ENCODE measurements around the gene NDOR1.
"Not testable (repeated sequence)": the region's sequence is repeated elsewhere in the genome, so short reads cannot be mapped to it uniquely, and the experiment has no call there.

Gene NDOR1

DNA sequence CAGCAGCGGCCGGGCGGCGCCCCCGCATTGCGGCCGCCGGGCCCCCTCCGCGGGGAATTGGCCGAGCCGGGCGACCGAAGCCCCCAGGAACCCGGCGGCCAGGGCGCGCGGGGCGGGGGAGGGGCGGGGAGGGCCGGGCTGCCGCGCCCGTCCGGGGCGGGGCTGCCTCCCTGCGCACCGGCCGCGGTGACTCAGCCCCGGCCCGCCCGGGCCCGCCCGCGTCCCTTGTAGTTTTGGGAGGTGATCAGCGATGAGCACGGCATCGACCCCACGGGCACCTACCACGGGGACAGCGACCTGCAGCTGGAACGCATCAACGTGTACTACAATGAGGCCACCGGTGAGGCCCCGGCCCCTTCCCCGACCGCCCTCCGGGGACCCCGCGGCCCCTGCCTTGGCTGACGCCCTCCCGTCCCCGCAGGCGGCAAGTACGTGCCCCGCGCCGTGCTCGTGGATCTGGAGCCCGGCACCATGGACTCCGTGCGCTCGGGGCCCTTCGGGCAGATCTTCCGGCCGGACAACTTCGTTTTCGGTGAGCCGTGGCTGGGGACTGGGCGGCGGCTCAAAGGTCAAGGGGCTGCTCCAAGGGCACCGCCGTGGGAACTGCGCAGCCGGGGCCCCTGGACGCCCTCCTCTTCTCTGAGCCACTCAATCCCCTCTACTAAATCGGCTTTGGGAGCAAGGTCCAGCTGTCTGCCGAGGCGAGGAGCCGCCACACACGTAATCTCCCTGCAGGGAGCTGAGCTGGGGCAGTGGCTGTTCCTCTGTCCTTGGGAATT lies 36.2 kb downstream of the NDOR1 start:
- peak in 13 of 51 donors; percentile 27 to 65 (median 48) for DNase-seq

DNA sequence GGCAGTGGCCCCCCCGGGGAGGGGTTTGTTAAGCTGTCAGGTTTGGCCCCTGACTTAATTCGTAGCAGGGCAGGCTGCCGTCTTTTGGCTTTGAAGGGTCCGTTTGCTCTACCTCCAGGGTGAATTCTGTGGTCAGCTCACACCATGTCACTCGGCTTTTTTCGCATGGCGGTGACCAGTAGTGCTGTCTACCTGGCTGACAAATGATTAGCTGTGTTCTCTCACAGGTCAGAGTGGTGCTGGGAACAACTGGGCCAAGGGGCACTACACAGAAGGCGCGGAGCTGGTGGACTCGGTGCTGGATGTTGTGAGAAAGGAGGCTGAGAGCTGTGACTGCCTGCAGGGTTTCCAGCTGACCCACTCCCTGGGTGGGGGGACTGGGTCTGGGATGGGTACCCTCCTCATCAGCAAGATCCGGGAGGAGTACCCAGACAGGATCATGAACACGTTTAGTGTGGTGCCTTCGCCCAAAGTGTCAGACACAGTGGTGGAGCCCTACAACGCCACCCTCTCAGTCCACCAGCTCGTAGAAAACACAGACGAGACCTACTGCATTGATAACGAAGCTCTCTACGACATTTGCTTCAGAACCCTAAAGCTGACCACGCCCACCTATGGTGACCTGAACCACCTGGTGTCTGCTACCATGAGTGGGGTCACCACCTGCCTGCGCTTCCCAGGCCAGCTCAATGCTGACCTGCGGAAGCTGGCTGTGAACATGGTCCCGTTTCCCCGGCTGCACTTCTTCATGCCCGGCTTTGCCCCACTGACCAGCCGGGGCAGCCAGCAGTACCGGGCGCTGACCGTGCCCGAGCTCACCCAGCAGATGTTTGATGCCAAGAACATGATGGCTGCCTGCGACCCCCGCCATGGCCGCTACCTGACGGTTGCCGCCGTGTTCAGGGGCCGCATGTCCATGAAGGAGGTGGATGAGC lies 37.0 kb downstream of the NDOR1 start:
- no peak for DNase-seq

DNA sequence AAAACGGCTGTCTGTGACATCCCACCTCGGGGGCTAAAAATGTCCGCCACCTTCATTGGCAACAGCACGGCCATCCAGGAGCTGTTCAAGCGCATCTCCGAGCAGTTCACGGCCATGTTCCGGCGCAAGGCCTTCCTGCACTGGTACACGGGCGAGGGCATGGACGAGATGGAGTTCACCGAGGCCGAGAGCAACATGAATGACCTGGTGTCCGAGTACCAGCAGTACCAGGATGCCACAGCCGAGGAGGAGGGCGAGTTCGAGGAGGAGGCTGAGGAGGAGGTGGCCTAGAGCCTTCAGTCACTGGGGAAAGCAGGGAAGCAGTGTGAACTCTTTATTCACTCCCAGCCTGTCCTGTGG lies 37.7 kb downstream of the NDOR1 start:
- DNase-seq, result not testable (repeated sequence)

GRCh38 chr9:137243626-137244485 lies 38.4 kb downstream of the NDOR1 start:
- DNase-seq, result no peak

GRCh38 chr9:137244486-137245449 lies 39.3 kb downstream of the NDOR1 start:
- no peak for DNase-seq

- DNase-seq, result no peak
Measured at GRCh38 chr9:137245450-137246421, 40.2 kb downstream of the NDOR1 start.

- no peak for DNase-seq
Measured at GRCh38 chr9:137247135-137247915, 41.8 kb downstream of the NDOR1 start.

DNA sequence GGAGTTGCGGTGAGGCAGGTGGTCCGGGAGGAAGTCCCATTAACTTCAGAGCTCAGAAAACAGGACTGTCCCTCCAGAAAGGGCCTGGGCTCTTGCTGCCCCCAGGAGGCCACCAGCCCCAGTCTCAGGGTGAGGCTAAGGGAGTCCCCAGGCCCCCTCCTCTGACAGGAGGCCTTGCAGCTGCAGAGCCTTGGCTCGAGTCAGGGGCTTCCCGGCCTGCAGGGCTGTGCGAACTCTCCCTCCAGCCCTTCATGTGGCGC lies 42.3 kb downstream of the NDOR1 start:
- no peak for DNase-seq

- DNase-seq, result no peak
Measured at GRCh38 chr9:137250329-137251193, 45.1 kb downstream of the NDOR1 start.

- no peak for DNase-seq
Measured at GRCh38 chr9:137251194-137251461, 45.6 kb downstream of the NDOR1 start, which contains the start of gene STPG3. Gene STPG3 (plus strand): TSS chr9:137251286. CDS start chr9:137251287, 1 bp downstream.

DNA sequence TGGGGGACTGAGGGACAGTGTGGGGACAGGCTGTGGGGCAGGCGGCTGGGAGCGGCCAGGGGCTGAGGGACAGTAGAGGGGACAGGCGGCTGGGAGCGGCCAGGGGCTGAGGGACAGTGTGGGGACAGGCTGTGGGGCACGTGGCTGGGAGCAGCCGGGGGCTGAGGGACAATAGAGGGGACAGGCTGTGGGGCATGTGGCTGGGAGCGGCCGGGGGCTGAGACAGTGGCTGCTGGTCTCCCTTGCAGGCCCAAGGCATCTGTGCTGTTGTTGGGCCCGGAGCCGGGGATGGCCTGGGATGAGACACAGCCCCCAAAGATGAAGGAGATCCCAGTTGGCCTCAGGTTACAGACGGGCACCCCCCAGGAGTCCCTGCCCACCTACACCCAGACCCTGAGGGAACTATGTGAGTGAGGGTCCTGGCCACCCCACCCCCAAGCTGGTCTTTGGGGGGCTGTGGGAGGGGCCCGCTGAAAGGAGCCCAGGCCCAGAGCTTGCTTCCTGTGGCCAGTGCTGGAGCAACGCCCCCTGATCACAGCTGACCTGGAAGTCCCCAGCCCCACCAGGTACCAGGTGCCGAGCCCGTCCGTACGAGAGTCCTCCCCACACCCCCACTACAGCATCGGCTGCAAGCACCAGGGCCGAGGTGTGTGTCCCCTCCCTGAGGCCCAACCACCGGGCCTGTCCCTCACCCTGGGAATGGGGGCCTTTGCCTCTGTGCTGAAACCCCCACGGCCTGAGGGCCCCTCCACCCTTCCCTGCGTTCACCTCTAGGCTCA lies 46.2 kb downstream of the NDOR1 start:
- DNase-seq, result no peak

DNA sequence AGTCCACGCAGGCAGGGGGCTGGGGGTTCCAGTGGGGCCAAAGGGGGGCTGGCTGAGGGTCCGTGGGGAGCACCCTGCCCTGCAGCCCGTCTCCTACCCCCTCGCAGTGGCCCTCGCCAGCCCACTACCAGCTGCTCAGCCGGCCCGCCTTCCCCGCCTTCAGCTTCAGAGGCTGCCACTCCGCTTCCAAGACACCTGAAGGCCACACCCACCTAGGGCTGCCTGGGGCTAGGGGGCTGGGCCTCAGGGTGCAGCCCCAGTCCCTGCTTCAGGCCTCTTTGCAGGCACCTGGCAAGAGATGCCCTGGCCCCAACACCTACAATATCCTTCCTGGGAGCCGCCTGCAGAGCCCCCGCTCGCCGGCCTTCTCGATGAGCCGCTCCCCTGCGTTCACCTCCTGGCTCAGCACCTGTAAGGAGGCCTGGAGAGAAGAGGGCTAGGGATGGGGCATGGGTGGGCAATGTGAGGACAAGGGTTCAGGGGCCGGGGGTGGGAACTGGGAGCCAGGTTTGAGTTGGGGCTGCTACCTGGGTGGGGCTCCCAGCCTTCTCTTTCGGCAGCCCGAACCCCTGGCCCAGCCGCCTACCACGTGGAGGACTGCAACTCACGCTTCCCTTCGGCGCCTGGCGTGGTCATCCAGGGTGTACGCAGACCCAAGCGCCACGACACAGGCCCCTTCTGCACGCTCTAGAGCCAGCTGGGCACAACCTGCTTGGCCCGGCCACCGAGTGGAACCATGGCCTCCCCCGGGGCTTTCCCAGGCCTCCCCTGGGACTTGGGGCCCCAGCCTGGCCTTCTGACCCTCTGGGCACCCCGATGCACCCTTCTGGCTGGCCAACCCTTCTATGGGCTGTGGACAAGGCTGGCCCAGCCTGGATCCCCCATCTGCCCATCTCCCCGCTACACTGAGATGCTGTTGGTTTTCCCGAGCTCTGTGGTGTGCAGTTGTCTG lies 47.3 kb downstream of the NDOR1 start:
- DNase-seq, result no peak

DNA sequence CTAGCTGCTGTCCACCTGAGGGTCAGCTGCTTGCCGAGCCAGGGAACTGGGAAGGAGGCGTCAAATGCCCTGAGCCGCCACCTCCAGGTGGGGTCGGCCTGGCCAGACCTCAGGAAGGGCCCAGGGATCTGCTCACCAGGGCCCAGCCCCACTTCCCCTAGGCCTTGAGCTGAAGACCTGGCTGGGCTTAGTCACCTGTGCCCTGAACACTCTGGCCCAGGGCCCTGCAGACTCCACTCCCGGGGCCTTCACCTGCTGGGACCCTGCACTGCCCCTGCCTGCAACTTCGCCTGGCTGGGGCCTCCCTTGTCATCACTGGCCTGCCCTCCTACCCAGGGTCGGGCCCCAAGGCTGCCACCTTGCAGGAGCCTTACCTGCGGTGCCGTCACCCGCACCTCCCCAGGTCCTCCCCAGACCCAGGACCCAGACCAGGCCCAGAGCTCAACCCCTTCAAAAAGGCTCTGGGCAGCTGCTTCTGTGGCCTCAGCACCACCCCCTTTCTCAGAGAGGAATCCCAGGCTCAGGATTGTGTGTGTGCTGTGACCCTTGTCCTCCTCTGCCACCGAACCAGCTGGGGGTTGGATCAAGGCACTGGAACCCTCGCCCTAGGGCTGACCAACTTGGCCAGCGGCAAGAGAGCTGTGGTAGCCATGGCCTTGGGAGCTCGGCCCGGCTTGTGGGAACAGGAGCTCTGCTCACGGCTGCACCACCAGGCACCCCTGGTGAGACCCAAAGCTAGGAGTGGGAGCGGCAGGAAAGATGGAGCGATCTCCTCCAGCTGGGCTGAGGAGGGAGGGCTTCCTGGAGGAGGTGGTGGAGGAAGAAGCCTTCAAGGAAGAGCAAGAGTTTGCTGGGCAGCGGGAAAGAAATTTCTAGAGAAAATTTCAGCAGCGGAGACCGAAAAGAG lies 48.5 kb downstream of the NDOR1 start:
- no peak for DNase-seq

DNA sequence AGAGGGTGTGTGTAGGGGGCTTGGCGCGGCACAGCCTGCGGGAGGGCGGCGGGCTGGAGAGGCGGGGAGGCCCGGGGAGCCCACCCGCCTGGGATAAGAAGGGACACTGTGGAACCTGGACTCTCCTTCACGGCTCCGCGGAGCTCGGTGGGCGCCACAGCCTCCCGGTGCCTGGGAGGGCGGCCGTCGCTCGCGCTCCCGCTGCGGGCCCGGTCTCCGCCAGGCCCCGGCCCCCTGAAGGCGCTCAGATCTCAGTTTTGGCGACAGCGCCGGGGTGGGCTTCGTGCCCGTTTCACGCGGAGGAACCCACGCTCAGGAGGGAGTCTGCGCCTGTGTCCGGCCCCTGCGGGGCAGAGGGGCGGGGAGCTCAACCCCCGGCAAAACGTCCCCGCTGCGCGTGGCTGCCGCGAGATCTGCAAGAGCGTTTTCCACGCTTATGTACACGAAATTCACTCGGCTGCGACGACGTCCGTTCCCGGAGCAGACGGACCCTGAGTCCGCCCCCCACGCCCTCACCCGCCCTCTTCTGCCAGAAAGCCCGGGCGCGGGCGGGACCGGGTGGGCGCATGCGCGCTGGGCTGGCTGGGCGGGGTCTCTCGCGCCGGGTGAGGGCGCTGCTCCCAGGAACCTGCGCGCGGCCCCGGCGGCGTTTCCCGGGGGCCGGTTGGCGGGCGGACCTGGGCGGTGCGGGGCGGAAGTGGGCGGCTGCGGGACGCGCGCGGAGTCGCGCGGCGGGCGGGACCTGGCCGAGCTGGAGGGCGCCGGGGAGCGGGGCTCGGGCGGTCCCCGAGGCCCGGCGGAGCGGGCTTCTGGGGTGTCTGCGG lies 49.3 kb downstream of the NDOR1 start, which contains the start of gene NELFB:
Gene NELFB (plus strand): TSS at position 704 of the 824 bp plus-strand sequence.
- peak; percentile 44 to 98 (median 89) for DNase-seq
